Liver (tissue), 9 donors: ENCODE results near the gene RPL10. TPM values are rescaled to one million over a fixed set of nuclear protein-coding genes. Genes with fewer than 3 reads are reported as not detected.

Experiments used
- DNase-seq: peaks from one replicate; pipeline ENCODE4 v3.0.0-alpha.2; 2017; ENCODE audit warnings: low spot score
- H3K27ac ChIP-seq, 2 donors: one replicate each; pipeline ENCODE4 v1.7.0; 2013; ENCODE audit warnings: inconsistent platforms in 2 of 2, low read length in 2 of 2, control low read depth in 1 of 2, low read depth in 1 of 2, mild to moderate bottlenecking in 1 of 2
- H3K27me3 ChIP-seq, 4 donors: one replicate each; pipeline versions ENCODE4 v1.6.1 to v1.7.0; 2013; ENCODE audit warnings: low read length in 3 of 4, inconsistent platforms in 1 of 4, mild to moderate bottlenecking in 1 of 4, moderate library complexity in 1 of 4; ENCODE audit not compliant: control insufficient read depth in 4 of 4, insufficient read depth in 4 of 4
- H3K36me3 ChIP-seq, 4 donors: one replicate each; pipeline versions ENCODE4 v1.6.1 to v1.7.0; 2013; ENCODE audit warnings: low read length in 3 of 4, mild to moderate bottlenecking in 3 of 4, low read depth in 1 of 4, moderate library complexity in 1 of 4; ENCODE audit not compliant: control insufficient read depth in 4 of 4, insufficient read depth in 3 of 4
- H3K4me1 ChIP-seq, 4 donors: one replicate each; pipeline versions ENCODE4 v1.6.1 to v1.7.0; 2013; ENCODE audit warnings: low read length in 3 of 4, mild to moderate bottlenecking in 3 of 4, moderate library complexity in 1 of 4; ENCODE audit not compliant: control insufficient read depth in 4 of 4, insufficient read depth in 4 of 4
- H3K4me3 ChIP-seq, 3 donors: one replicate each; pipeline versions ENCODE4 v1.6.1 to v1.7.0; 2013; ENCODE audit warnings: low read length in 3 of 3, control low read depth in 1 of 3, low read depth in 1 of 3, mild to moderate bottlenecking in 1 of 3
- H3K9ac ChIP-seq, 2 donors: one replicate each; pipeline ENCODE4 v1.7.0; 2013; ENCODE audit warnings: low read length in 2 of 2, mild to moderate bottlenecking in 2 of 2, moderate library complexity in 2 of 2, control low read depth in 1 of 2, low read depth in 1 of 2
- H3K9me3 ChIP-seq, 4 donors: one replicate each; pipeline versions ENCODE4 v1.6.1 to v1.7.0; 2013; ENCODE audit warnings: low read length in 3 of 4; ENCODE audit not compliant: control insufficient read depth in 4 of 4
- ATF3 ChIP-seq: IDR thresholded peaks from 2 replicates; pipeline ENCODE4 v1.6.1; 2016; ENCODE audit warnings: antibody characterized with exemption
- CTCF ChIP-seq: fragments of 150-350 bp; IDR thresholded peaks from 2 replicates; pipeline ENCODE4 v1.5.1; 2017; ENCODE audit warnings: improper control_type of control experiment, low read depth, low read length; ENCODE audit not compliant: missing input control
- EGR1 ChIP-seq, 2 donors: IDR thresholded peaks; 2 replicates each; pipeline ENCODE4 v1.6.1; 2016 to 2018; ENCODE audit warnings: antibody characterized with exemption in 2 of 2, low read depth in 2 of 2
- FOXA1 ChIP-seq: IDR thresholded peaks from 2 replicates; pipeline ENCODE4 v1.6.1; 2016; ENCODE audit warnings: antibody characterized with exemption
- FOXA2 ChIP-seq: IDR thresholded peaks from 2 replicates; pipeline ENCODE4 v1.6.1; 2016; ENCODE audit warnings: antibody characterized with exemption
- GABPA ChIP-seq, 2 donors: IDR thresholded peaks in 1 of 2; conservative IDR thresholded peaks in 1 of 2; 2 replicates each; pipeline ENCODE4 v1.6.1; 2016; ENCODE audit warnings: antibody characterized with exemption in 2 of 2, mild to moderate bottlenecking in 1 of 2, moderate library complexity in 1 of 2
- HNF4A ChIP-seq, 2 donors: conservative IDR thresholded peaks; 2 replicates each; pipeline ENCODE4 v1.6.1; 2016; ENCODE audit warnings: antibody characterized with exemption in 2 of 2, mild to moderate bottlenecking in 2 of 2
- HNF4G ChIP-seq: IDR thresholded peaks from 2 replicates; pipeline ENCODE4 v1.6.1; 2016; ENCODE audit warnings: antibody characterized with exemption
- JUND ChIP-seq, 2 donors: IDR thresholded peaks; 2 replicates each; pipeline ENCODE4 v1.6.1; 2016; ENCODE audit warnings: antibody characterized with exemption in 2 of 2
- MAX ChIP-seq: IDR thresholded peaks from 2 replicates; pipeline ENCODE4 v1.6.1; 2016; ENCODE audit warnings: antibody characterized with exemption
- NR2F2 ChIP-seq: IDR thresholded peaks from 2 replicates; pipeline ENCODE4 v1.6.1; 2016; ENCODE audit warnings: antibody characterized with exemption
- RAD21 ChIP-seq, 2 donors: IDR thresholded peaks; 2 replicates each; pipeline ENCODE4 v1.6.1; 2016; ENCODE audit warnings: antibody characterized with exemption in 2 of 2, mild to moderate bottlenecking in 2 of 2
- REST ChIP-seq: IDR thresholded peaks from 2 replicates; pipeline ENCODE4 v1.6.1; 2016; ENCODE audit warnings: antibody characterized with exemption, mild to moderate bottlenecking
- RXRA ChIP-seq, 2 donors: IDR thresholded peaks; 2 replicates each; pipeline ENCODE4 v1.6.1; 2017 to 2018; ENCODE audit warnings: antibody characterized with exemption in 2 of 2, mild to moderate bottlenecking in 1 of 2
- SP1 ChIP-seq: IDR thresholded peaks from 2 replicates; pipeline ENCODE4 v1.6.1; 2018; ENCODE audit warnings: antibody characterized with exemption, mild to moderate bottlenecking
- TAF1 ChIP-seq: conservative IDR thresholded peaks from 2 replicates; pipeline ENCODE4 v1.6.1; 2016; ENCODE audit warnings: antibody characterized with exemption, mild to moderate bottlenecking
- YY1 ChIP-seq: IDR thresholded peaks from 2 replicates; pipeline ENCODE4 v1.6.1; 2016; ENCODE audit warnings: antibody characterized with exemption, mild to moderate bottlenecking
- ZBTB33 ChIP-seq: IDR thresholded peaks from 2 replicates; pipeline ENCODE4 v1.6.1; 2016; ENCODE audit warnings: antibody characterized with exemption
- WGBS: extraction: QIAGEN DNeasy Blood & Tissue Kit; methylation state at CpG from one replicate; pipeline ENCODE4 v1.1.7; 2013; 5-methylcytosine and 5-hydroxymethylcytosine counted together
- polyA plus RNA-seq, 2 donors: library from polyadenylated mRNA; stranded (reverse) in 1 of 2; unstranded in 1 of 2; fragments of 200-250 nt in 1 of 2; fragments of >200 nt in 1 of 2; fragmentation: Nextera tagmentation in 1 of 2; extraction: Ambion mirVana in 1 of 2; gene quantifications; one replicate each; pipeline versions ENCODE4 v1.2.1 to v1.2.3, GENCODE V29; 2013 to 2015
- total RNA-seq, 2 donors: library from RNA; depleted of rRNA; stranded (reverse); fragments of >200 nt; gene quantifications; one replicate each; pipeline ENCODE4 v1.2.3, GENCODE V29; 2014
- donor health status: healthy.
- donor health status: healthy.
- donor health status: healthy.
- donor health status: healthy.
- donor health status: healthy.

RPL10 gene
- total and polyA plus RNA-seq, 4 donors = 446 to 1,644 (median 1,423) TPM

GRCh38 chrX:154432210-154432609 lies 34.0 kb downstream of the RPL10 start:
- H3K4me1 ChIP-seq = peaks cover 4 to 18% (median 4%) of the 10 kb centered on the region in 4 donors
- DNase-seq = no peak

GRCh38 chrX:154433605-154434004 lies 35.4 kb downstream of the RPL10 start:
- no peaks in the 10 kb centered on the region for H3K9me3 ChIP-seq
- TF ChIP-seq EGR1 (IDR thresholded peaks at IDR 0.05; ENCODE audit: low read depth in 2 of 2) = no peak
- no peak for TF ChIP-seq RXRA (IDR thresholded peaks at IDR 0.05)
- TF ChIP-seq YY1 = no peak
- TF ChIP-seq TAF1 = no peak
- TF ChIP-seq MAX = no peak
- no peak for TF ChIP-seq REST
- TF ChIP-seq NR2F2 = no peak
- TF ChIP-seq CTCF = no peak
- TF ChIP-seq SP1 = no peak
- TF ChIP-seq RAD21 (IDR thresholded peaks at IDR 0.05) = no peak
- TF ChIP-seq ATF3 = no peak
- TF ChIP-seq GABPA (IDR thresholded peaks at IDR 0.05 in 1 of 2, conservative IDR thresholded peaks at IDR 0.05 in 1 of 2) = no peak
- no peak for TF ChIP-seq HNF4G
- TF ChIP-seq FOXA1 = no peak
- TF ChIP-seq FOXA2 = no peak
- TF ChIP-seq ZBTB33 = no peak
- no peak for TF ChIP-seq JUND (IDR thresholded peaks at IDR 0.05)
- no peak for TF ChIP-seq HNF4A (conservative IDR thresholded peaks at IDR 0.05)
- H3K4me1 ChIP-seq = peaks cover 4 to 26% (median 10%) of the 10 kb centered on the region in 4 donors
- no peak overlapping the region for H3K4me3 ChIP-seq
- 94% methylated on average over 7 of the region's 7 CpGs for WGBS
- H3K27ac ChIP-seq = no peak overlapping the region
- peaks cover 3 to 10% (median 5%) of the 10 kb centered on the region in 4 donors for H3K36me3 ChIP-seq
- DNase-seq = no peak
- H3K9ac ChIP-seq = no peak overlapping the region
- no peaks in the 10 kb centered on the region for H3K27me3 ChIP-seq

More at GRCh38 chrX:154432210-154432609, 34.0 kb downstream of the RPL10 start:
- H3K27me3 ChIP-seq = no peaks in the 10 kb centered on the region
- no peak overlapping the region for H3K9ac ChIP-seq
- H3K36me3 ChIP-seq = peaks cover 3 to 10% (median 5%) of the 10 kb centered on the region in 4 donors
- H3K4me3 ChIP-seq = no peak overlapping the region
- H3K27ac ChIP-seq = no peak overlapping the region
- WGBS = 94% methylated on average over 8 of the region's 8 CpGs
- H3K9me3 ChIP-seq = no peaks in the 10 kb centered on the region
- TF ChIP-seq HNF4A (conservative IDR thresholded peaks at IDR 0.05) (no peak), YY1 (no peak), NR2F2 (no peak), RXRA (IDR thresholded peaks at IDR 0.05) (no peak), HNF4G (no peak)
